H1 (cell line): ENCODE data around the gene PLTP. TPM values are rescaled to one million over a fixed set of nuclear protein-coding genes. Genes with fewer than 3 reads are reported as not detected.

Source experiments
- CTCF ChIA-PET: fragments of 300-600 bp; sonication (Branson Sonifier 250); formaldehyde crosslinking; loops from one replicate; lab custom pipeline; 2021; ENCODE audit not compliant: partially characterized antibody; lab: Charles Lee
- POLR2A ChIA-PET: fragments of 300-600 bp; sonication (Branson Sonifier 250); formaldehyde crosslinking; loops from one replicate; lab custom pipeline; 2021; ENCODE audit warnings: inconsistent platforms; ENCODE audit not compliant: partially characterized antibody; lab: Charles Lee
- DNase-seq, 2 experiments: peaks; one replicate each; pipeline versions ENCODE4 v3.0.0 to v3.0.0-alpha.2; 2010 to 2022; ENCODE audit warnings: low spot score in 2 of 2, low read depth in 1 of 2, mixed read lengths in 1 of 2
- FAIRE-seq: peaks from 2 replicates; lab custom pipeline; 2011; peaks lifted over from hg19 to GRCh38; lab: Jason Lieb, UNC
- H2AFZ ChIP-seq: 2 replicates; pipeline ENCODE4 v1.8.1; 2012; ENCODE audit warnings: low read length, inconsistent platforms
- H2AK5ac ChIP-seq: 2 replicates; pipeline ENCODE4 v1.6.1; 2013; ENCODE audit warnings: low read depth, low read length
- H2BK120ac ChIP-seq: replicated peaks from 2 replicates; pipeline ENCODE3; 2013; ENCODE audit warnings: low read depth, low read length, inconsistent platforms
- H2BK12ac ChIP-seq: 2 replicates; pipeline ENCODE4 v1.6.1; 2013; ENCODE audit warnings: low read depth, low read length
- H2BK15ac ChIP-seq: 2 replicates; pipeline ENCODE4 v1.6.1; 2013; ENCODE audit warnings: low read length
- H2BK20ac ChIP-seq: 2 replicates; pipeline ENCODE4 v1.6.1; 2013; ENCODE audit warnings: low read length
- H2BK5ac ChIP-seq: 2 replicates; pipeline ENCODE4 v1.6.1; 2013; ENCODE audit warnings: low read depth, low read length
- H3K14ac ChIP-seq: 2 replicates; pipeline ENCODE4 v1.6.1; 2013; ENCODE audit warnings: inconsistent platforms; ENCODE audit not compliant: insufficient read length
- H3K18ac ChIP-seq: 2 replicates; pipeline ENCODE4 v1.6.1; 2013; ENCODE audit warnings: low read length; ENCODE audit errors: extremely low read depth
- H3K23ac ChIP-seq: 2 replicates; pipeline ENCODE4 v1.6.1; 2013; ENCODE audit warnings: inconsistent platforms; ENCODE audit not compliant: insufficient read length
- H3K23me2 ChIP-seq: 2 replicates; pipeline ENCODE4 v1.6.1; 2013; ENCODE audit warnings: low read depth, low read length
- H3K27ac ChIP-seq: 2 replicates; pipeline ENCODE4 v1.6.1; 2011; ENCODE audit warnings: low read depth, low read length, inconsistent platforms
- H3K27me3 ChIP-seq, 4 experiments: replicated peaks in 1 of 4; 1 replicate in 1 of 4; 2 replicates in 3 of 4; pipeline versions ENCODE4 v1.6.1 to v1.8.1; 2011 to 2013; ENCODE audit warnings: low read length in 3 of 4, mild to moderate bottlenecking in 3 of 4, inconsistent platforms in 2 of 4, mixed read lengths in 2 of 4, moderate library complexity in 1 of 4; ENCODE audit not compliant: control insufficient read depth in 3 of 4, insufficient read depth in 3 of 4; ENCODE audit errors: extremely low read depth in 1 of 4
- H3K36me3 ChIP-seq, 4 experiments: 2 replicates each; pipeline versions ENCODE4 v1.6.1 to v1.8.1; 2011 to 2013; ENCODE audit warnings: mild to moderate bottlenecking in 4 of 4, low read length in 3 of 4, moderate library complexity in 2 of 4, control low read depth in 1 of 4, inconsistent platforms in 1 of 4; ENCODE audit not compliant: insufficient read depth in 4 of 4, control insufficient read depth in 2 of 4
- H3K4ac ChIP-seq: replicated peaks from 2 replicates; pipeline ENCODE3; 2013; ENCODE audit warnings: low read length, low read depth, mixed read lengths, inconsistent platforms; ENCODE audit not compliant: insufficient read length
- H3K4me1 ChIP-seq, 4 experiments: replicated peaks in 1 of 4; 1 replicate in 1 of 4; 2 replicates in 3 of 4; pipeline versions ENCODE4 v1.6.1 to v1.8.1; 2011 to 2013; ENCODE audit warnings: low read length in 3 of 4, inconsistent platforms in 2 of 4, mixed read lengths in 1 of 4; ENCODE audit not compliant: insufficient read depth in 4 of 4, control insufficient read depth in 3 of 4
- H3K4me2 ChIP-seq, 2 experiments: 2 replicates each; pipeline versions ENCODE4 v1.6.1 to v1.8.1; 2011 to 2013; ENCODE audit warnings: low read depth in 2 of 2, low read length in 2 of 2, control low read depth in 1 of 2, inconsistent platforms in 1 of 2, mild to moderate bottlenecking in 1 of 2; ENCODE audit not compliant: insufficient read depth in 1 of 2
- H3K4me3 ChIP-seq, 4 experiments: fragments of 200-600, 300-600 bp in 1 of 4; sonication (generic), shearing (Covaris generic), sonication (Bioruptor Twin) in 1 of 4; 2 replicates each; pipeline versions ENCODE4 v1.5.1 to v1.8.1; 2011 to 2016; ENCODE audit warnings: low read length in 4 of 4, low read depth in 3 of 4, control low read depth in 2 of 4, inconsistent platforms in 2 of 4, mild to moderate bottlenecking in 2 of 4, mixed read lengths in 1 of 4, moderate library complexity in 1 of 4; ENCODE audit not compliant: insufficient read depth in 2 of 4; ENCODE audit errors: extremely low read depth in 1 of 4
- H3K56ac ChIP-seq: replicated peaks from 2 replicates; pipeline ENCODE3; 2013; ENCODE audit warnings: low read depth, mild to moderate bottlenecking, mixed read lengths, low read length, inconsistent platforms; ENCODE audit not compliant: insufficient read length
- H3K79me1 ChIP-seq: 2 replicates; pipeline ENCODE4 v1.6.1; 2013; ENCODE audit warnings: low read depth, low read length, control low read depth
- H3K79me2 ChIP-seq, 2 experiments: 2 replicates each; pipeline versions ENCODE4 v1.6.1 to v1.8.1; 2012 to 2013; ENCODE audit warnings: low read length in 2 of 2, mild to moderate bottlenecking in 2 of 2, inconsistent platforms in 1 of 2; ENCODE audit not compliant: insufficient read depth in 2 of 2, control insufficient read depth in 1 of 2
- H3K9ac ChIP-seq, 4 experiments: replicated peaks in 1 of 4; 1 replicate in 1 of 4; 2 replicates in 3 of 4; pipeline versions ENCODE4 v1.6.1 to v1.8.1; 2011 to 2013; ENCODE audit warnings: low read depth in 3 of 4, low read length in 3 of 4, control low read depth in 2 of 4, mild to moderate bottlenecking in 2 of 4, moderate library complexity in 2 of 4, inconsistent platforms in 1 of 4; ENCODE audit errors: extremely low read depth in 1 of 4
- H3K9me3 ChIP-seq, 2 experiments: 2 replicates each; pipeline versions ENCODE4 v1.6.1 to v1.8.1; 2012 to 2013; ENCODE audit warnings: mild to moderate bottlenecking in 2 of 2, moderate library complexity in 2 of 2, control low read depth in 1 of 2, inconsistent platforms in 1 of 2, low read depth in 1 of 2, low read length in 1 of 2, mixed read lengths in 1 of 2; ENCODE audit not compliant: insufficient read depth in 2 of 2
- H4K20me1 ChIP-seq, 2 experiments: replicated peaks in 1 of 2; 2 replicates each; pipeline versions ENCODE3 to v1.8.1; 2011 to 2013; ENCODE audit warnings: inconsistent platforms in 2 of 2, low read length in 2 of 2, mild to moderate bottlenecking in 1 of 2; ENCODE audit not compliant: insufficient read depth in 2 of 2, control insufficient read depth in 1 of 2
- H4K5ac ChIP-seq: 2 replicates; pipeline ENCODE4 v1.6.1; 2013; ENCODE audit warnings: low read length, low read depth, mixed read lengths, inconsistent platforms; ENCODE audit not compliant: insufficient read length
- H4K8ac ChIP-seq: 2 replicates; pipeline ENCODE4 v1.8.0; 2013; ENCODE audit warnings: mild to moderate bottlenecking, moderate library complexity, low read length, inconsistent platforms; ENCODE audit not compliant: insufficient read depth; ENCODE audit errors: extremely low read depth
- H4K91ac ChIP-seq: replicated peaks from 2 replicates; pipeline ENCODE3; 2013; ENCODE audit warnings: low read length, mixed read lengths, inconsistent platforms; ENCODE audit not compliant: insufficient read length
- CHD2 ChIP-seq: IDR thresholded peaks from 2 replicates; pipeline ENCODE4 v1.6.1; 2012; ENCODE audit warnings: low read length, improper control_type of control experiment
- KDM4A ChIP-seq: IDR thresholded peaks from one replicate; pipeline ENCODE4 v1.7.1; 2012; ENCODE audit warnings: low read depth, mild to moderate bottlenecking, moderate library complexity, low read length, inconsistent platforms; ENCODE audit not compliant: severe bottlenecking
- RAD21 ChIP-seq, 2 experiments: IDR thresholded peaks in 1 of 2; conservative IDR thresholded peaks in 1 of 2; 2 replicates each; pipeline ENCODE4 v1.6.1; 2011; ENCODE audit warnings: low read depth in 2 of 2, low read length in 2 of 2, improper control_type of control experiment in 1 of 2, inconsistent platforms in 1 of 2, mild to moderate bottlenecking in 1 of 2, moderate library complexity in 1 of 2
- SRF ChIP-seq: IDR thresholded peaks from 2 replicates; pipeline ENCODE4 v1.6.1; 2011; ENCODE audit warnings: mild to moderate bottlenecking, low read depth, low read length, moderate library complexity
- WGBS, 2 experiments: shearing (Covaris generic) in 1 of 2; methylation state at CpG; one replicate each; pipeline versions ENCODE4 v1.1.6 to v1.1.7; 2013 to 2015; ENCODE audit warnings: low lambda C conversion rate in 2 of 2, mixed read lengths in 2 of 2, inconsistent platforms in 1 of 2, low coverage in 1 of 2, missing lambda C conversion rate in 1 of 2; ENCODE audit not compliant: insufficient replicate concordance in 2 of 2, insufficient coverage in 1 of 2, insufficient read length in 1 of 2; ENCODE audit errors: extremely low coverage in 1 of 2, missing lambda C conversion rate in 1 of 2; 5-methylcytosine and 5-hydroxymethylcytosine counted together
- polyA plus RNA-seq, 7 experiments: library from polyadenylated mRNA; depleted of rRNA in 3 of 7; stranded (reverse) in 5 of 7; unstranded in 2 of 7; fragments of >200 nt in 5 of 7; fragments of 200-250 nt in 2 of 7; gene quantifications; 1 replicate in 5 of 7; 2 replicates in 1 of 7; 4 replicates in 1 of 7; pipeline versions ENCODE4 v1.2.1 to v1.2.3, GENCODE V29; 2011 to 2013; ENCODE audit warnings: missing spikeins in 2 of 7, mixed read lengths in 2 of 7
- total RNA-seq: library from RNA; stranded (reverse); fragmentation: NEBNext Ultra II Directional; extraction: Animal tissue kit (Norgen Biotek cat#: 25700); gene quantifications from 2 replicates; pipeline ENCODE4 v1.2.1, GENCODE V29; 2021
- TF ChIP-seq, protein P1 (sequence below): IDR thresholded peaks from 2 replicates; pipeline ENCODE4 v1.6.1; 2012; ENCODE audit warnings: inconsistent platforms

Gene PLTP
- total and polyA plus RNA-seq, 2 of the 8 experiments (the other 6 are each of a cell fraction or from before 2014, with no cell fraction given) = 120 to 194 TPM

GRCh38 chr20:45944965-45945677, 33.2 kb upstream of the PLTP start:
- no peak overlapping the region for H4K5ac ChIP-seq
- 94% methylated on average over 19 of the region's 19 CpGs; no CpG with 5 or more reads in 1 of the 2 experiments for WGBS, 2 experiments
- no peak overlapping the region for H4K91ac ChIP-seq
- H3K36me3 ChIP-seq = peaks cover 33 to 73% (median 64%) of the 10 kb centered on the region in 4 experiments
- no peak overlapping the region for H2BK15ac ChIP-seq
- no peak overlapping the region for H2AK5ac ChIP-seq
- no peaks in the 10 kb centered on the region for H3K23me2 ChIP-seq
- H2BK12ac ChIP-seq = no peak overlapping the region
- H3K4me3 ChIP-seq = no peak overlapping the region
- no peak overlapping the region for H3K18ac ChIP-seq
- no peak overlapping the region; the same call in 1 of the 2 replicates for H2BK5ac ChIP-seq
- no peak overlapping the region for H2BK120ac ChIP-seq
- FAIRE-seq = no peak
- H2BK20ac ChIP-seq = no peak overlapping the region
- no peaks in the 10 kb centered on the region for H3K4me1 ChIP-seq
- H3K4ac ChIP-seq = no peak overlapping the region
- no peak overlapping the region for H3K27ac ChIP-seq
- no peak overlapping the region for H3K9ac ChIP-seq
- no peaks in the 10 kb centered on the region for H3K9me3 ChIP-seq
- no peak overlapping the region for H2AFZ ChIP-seq
- no peak overlapping the region for H4K8ac ChIP-seq
- ChIA-PET POLR2A (interaction anchor here (0.8 to 18.4 kb wide), 10 partner anchors 4 to 132 kb away, joined by 3 to 283 read pairs (median 6); partner anchors contain the start of genes CTSA, NEURL2, PCIF1 and PLTP), CTCF (interaction anchor here (0.6 to 8.7 kb wide), 4 partner anchors 16 to 154 kb away, joined by 3 to 82 read pairs (median 22); no protein-coding TSS in a partner anchor)
- H3K27me3 ChIP-seq = no peaks in the 10 kb centered on the region; a peak in 1 of 7 replicates
- no peaks in the 10 kb centered on the region for H3K79me2 ChIP-seq
- H4K20me1 ChIP-seq = peaks cover 2 to 10% of the 10 kb centered on the region in 2 experiments
- no peak overlapping the region for H3K23ac ChIP-seq
- H3K4me2 ChIP-seq = no peak overlapping the region
- no peak overlapping the region for H3K56ac ChIP-seq
- TF ChIP-seq, protein P1, sequence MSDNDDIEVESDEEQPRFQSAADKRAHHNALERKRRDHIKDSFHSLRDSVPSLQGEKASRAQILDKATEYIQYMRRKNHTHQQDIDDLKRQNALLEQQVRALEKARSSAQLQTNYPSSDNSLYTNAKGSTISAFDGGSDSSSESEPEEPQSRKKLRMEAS = no peak
- TF ChIP-seq CHD2 (no peak), RAD21 (IDR thresholded peaks at IDR 0.05 in 1 of 2, conservative IDR thresholded peaks at IDR 0.05 in 1 of 2; ENCODE audit: low read depth in 2 of 2, low read length in 2 of 2) (peak in 1 of 2 experiments; percentile 10; a peak in 1 of 4 replicates), SRF (no peak), KDM4A (no peak)
- no peak overlapping the region for H3K14ac ChIP-seq
- DNase-seq = no peak
- peaks cover 3% of the 10 kb centered on the region; the same call in 1 of the 2 replicates for H3K79me1 ChIP-seq
